ENCODE results near the gene LYRM4. TPM values are rescaled to one million over a fixed set of nuclear protein-coding genes. Genes with fewer than 3 reads are reported as not detected.
A peak's percentile ranks its signal among the peaks of the same experiment; 100 is the strongest.

LYRM4 gene
- total and polyA plus RNA-seq, 12 donors: 18.3 to 33.0 (median 24.5) TPM

DNA sequence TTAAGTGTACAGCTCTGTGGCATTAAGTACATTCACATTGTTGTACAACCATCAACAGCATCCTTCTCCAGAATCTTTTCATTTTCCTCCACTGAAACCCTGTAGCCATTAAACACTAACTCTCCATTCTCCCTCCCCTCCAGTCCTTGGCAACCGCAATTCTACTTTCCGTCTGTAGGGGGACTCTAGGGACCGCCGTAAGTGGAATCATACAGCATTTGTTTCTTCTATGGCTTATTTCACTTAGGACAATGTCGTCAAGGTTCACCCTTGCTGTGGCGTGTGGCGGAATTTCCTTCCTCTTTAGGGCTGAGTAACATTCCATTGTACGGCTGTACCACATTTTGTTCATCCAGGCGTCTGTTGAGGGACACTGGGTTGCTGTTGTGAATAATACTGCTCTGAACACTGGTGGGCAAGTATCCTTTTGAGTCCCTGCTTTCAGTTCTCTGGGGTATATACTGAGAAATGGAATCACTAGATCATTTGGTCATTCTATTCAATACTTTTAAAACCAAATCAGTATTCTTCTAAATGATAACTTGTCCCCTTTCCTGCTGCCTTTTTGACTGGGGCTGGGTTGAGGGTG lies 124.9 kb downstream of the LYRM4 start:
- intact Hi-C loops (cut with DNase I): no loop called here
- Histone ChIP-seq H3K36me3 (no peaks in the 10 kb centered on the region), H3K9me3 (no peaks in the 10 kb centered on the region), H3K27ac (no peak overlapping the region), H3K4me3 (no peak overlapping the region), H3K27me3 (no peaks in the 10 kb centered on the region), H3K4me1 (peaks cover 0 to 25% (median 16%) of the 10 kb centered on the region in 9 donors)
- TF ChIP-seq, protein P1, sequence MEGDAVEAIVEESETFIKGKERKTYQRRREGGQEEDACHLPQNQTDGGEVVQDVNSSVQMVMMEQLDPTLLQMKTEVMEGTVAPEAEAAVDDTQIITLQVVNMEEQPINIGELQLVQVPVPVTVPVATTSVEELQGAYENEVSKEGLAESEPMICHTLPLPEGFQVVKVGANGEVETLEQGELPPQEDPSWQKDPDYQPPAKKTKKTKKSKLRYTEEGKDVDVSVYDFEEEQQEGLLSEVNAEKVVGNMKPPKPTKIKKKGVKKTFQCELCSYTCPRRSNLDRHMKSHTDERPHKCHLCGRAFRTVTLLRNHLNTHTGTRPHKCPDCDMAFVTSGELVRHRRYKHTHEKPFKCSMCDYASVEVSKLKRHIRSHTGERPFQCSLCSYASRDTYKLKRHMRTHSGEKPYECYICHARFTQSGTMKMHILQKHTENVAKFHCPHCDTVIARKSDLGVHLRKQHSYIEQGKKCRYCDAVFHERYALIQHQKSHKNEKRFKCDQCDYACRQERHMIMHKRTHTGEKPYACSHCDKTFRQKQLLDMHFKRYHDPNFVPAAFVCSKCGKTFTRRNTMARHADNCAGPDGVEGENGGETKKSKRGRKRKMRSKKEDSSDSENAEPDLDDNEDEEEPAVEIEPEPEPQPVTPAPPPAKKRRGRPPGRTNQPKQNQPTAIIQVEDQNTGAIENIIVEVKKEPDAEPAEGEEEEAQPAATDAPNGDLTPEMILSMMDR (IDR thresholded peaks at IDR 0.05): peak in 8 of 9 donors; percentile 50 to 68 (median 60)
- DNase-seq (no peak), ATAC-seq (peak in 1 of 8 donors; percentile 30)
- WGBS, 2 donors: 56 to 59% methylated on average over 9 of the region's 9 CpGs

- Histone ChIP-seq H3K4me3 (no peak overlapping the region), H3K36me3 (no peaks in the 10 kb centered on the region), H3K4me1 (peaks cover 0 to 37% (median 16%) of the 10 kb centered on the region in 9 donors), H3K27ac (no peak overlapping the region), H3K27me3 (no peaks in the 10 kb centered on the region), H3K9me3 (no peaks in the 10 kb centered on the region)
- TF ChIP-seq, protein P1 (IDR thresholded peaks at IDR 0.05): no peak
- WGBS, 2 donors: 85 to 93% methylated on average over 2 of the region's 2 CpGs
- DNase-seq: no peak
- intact Hi-C loops (cut with DNase I): no loop called here
- ATAC-seq: no peak
Observed at GRCh38 chr6:5133943-5134342, 126.8 kb downstream of the LYRM4 start.

DNA sequence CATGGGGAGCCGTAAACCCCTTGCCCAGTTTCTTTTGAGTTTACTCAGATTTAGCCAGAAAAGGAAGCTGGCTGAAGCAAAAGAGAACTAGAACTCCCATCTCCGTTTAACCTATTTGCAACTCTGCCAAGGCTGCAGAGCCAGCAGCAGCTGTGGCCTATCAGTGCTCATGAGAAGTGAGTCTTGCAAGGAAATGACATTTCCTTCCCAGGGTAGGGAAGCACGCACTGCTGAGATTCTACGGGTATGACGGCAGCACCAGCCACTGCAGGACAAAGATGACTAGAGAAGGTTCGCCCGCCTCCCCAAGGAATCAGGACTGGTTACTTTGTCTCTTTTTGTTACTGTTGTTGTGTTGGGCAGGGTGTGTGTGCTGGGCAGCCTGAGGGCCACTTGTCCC lies 128.0 kb downstream of the LYRM4 start:
- H3K4me1 ChIP-seq: peaks cover 0 to 37% (median 16%) of the 10 kb centered on the region in 9 donors
- peak overlapping the region in 9 of 10 donors; percentile 48 to 81 (median 78) for H3K27ac ChIP-seq
- no peaks in the 10 kb centered on the region for H3K27me3 ChIP-seq
- WGBS, 2 donors: 27 to 55% methylated on average over 7 of the region's 7 CpGs
- H3K9me3 ChIP-seq: no peaks in the 10 kb centered on the region
- intact Hi-C loops (cut with DNase I): no loop called here
- DNase-seq: peak; percentile 57 to 85
- peak overlapping the region in 8 of 10 donors; percentile 1 to 43 (median 34) for H3K4me3 ChIP-seq
- TF ChIP-seq, protein P1 (IDR thresholded peaks at IDR 0.05): no peak
- peak; percentile 87 to 98 (median 98) for ATAC-seq
- no peaks in the 10 kb centered on the region for H3K36me3 ChIP-seq

DNA sequence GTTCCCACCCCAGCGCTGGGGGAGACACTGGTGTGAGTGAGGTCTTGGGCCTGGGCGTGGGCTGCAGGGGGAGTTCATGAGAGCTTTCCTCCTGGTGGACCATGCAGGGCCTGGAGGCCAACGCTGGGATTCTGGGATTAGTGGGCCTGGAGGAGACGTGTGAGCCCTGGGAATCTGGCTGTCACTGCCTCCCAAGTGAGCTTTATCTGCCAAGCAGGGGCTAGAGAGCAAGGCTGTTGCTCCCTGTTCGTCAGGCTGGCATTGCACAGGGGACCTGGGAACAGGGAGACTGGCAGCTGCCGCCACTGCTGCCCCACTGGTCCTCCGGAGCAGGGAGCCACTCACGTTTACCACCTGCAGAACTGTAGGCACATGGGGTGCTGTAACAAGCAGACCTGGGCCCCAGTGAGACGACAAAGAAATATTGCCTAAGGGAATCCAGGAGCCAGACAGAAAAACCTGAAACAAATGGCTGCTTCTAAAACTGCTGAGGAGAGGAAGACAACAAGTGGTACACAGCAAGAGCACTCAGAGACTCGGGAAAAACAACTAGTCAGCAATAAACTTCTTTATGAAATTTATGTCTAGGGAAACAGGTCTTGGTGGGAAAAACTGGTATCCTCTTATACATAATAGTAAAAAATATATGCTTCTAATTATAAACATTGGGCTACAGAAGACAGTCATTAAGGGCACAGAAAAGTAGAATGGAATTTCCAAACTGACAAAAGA lies 130.4 kb downstream of the LYRM4 start:
- intact Hi-C loops (cut with DNase I): no loop called here
- ATAC-seq (no peak), DNase-seq (no peak)
- TF ChIP-seq, protein P1 (IDR thresholded peaks at IDR 0.05): no peak
- Histone ChIP-seq H3K27me3 (no peaks in the 10 kb centered on the region), H3K27ac (peak overlapping the region in 1 of 10 donors; percentile 4), H3K4me1 (peaks cover 0 to 37% (median 16%) of the 10 kb centered on the region in 9 donors), H3K36me3 (no peaks in the 10 kb centered on the region), H3K4me3 (no peak overlapping the region), H3K9me3 (no peaks in the 10 kb centered on the region)
- WGBS, 2 donors: 82 to 85% methylated on average over 10 of the region's 10 CpGs

Data from heart right ventricle (tissue), 16 donors.